GM18873 (cell line): ENCODE measurements around the gene ZNF689.
"Not testable (repeated sequence)": the region's sequence is repeated elsewhere in the genome, so short reads cannot be mapped to it uniquely, and the experiment has no call there.

ENCODE experiments used
- ATAC-seq: cut with Tn5 transposase; IDR thresholded peaks from one replicate; pipeline ENCODE4 v1.9.1; 2021; ENCODE audit warnings: mild to moderate bottlenecking, moderate library complexity, moderate number of reproducible peaks; ENCODE audit not compliant: unreplicated experiment, low FRiP score

The ZNF689 gene

GRCh38 chr16:30637139-30637538 lies 26.9 kb upstream of the ZNF689 start:
- ATAC-seq = not testable (repeated sequence)

- ATAC-seq = no peak
These were observed 26.4 kb upstream of the ZNF689 start for GRCh38 chr16:30636599-30636998.

GRCh38 chr16:30633526-30633925 lies 23.3 kb upstream of the ZNF689 start:
- no peak for ATAC-seq

GRCh38 chr16:30632454-30632853 lies 22.3 kb upstream of the ZNF689 start:
- ATAC-seq = not testable (repeated sequence)

- ATAC-seq = no peak
These were observed 18.7 kb upstream of the ZNF689 start for GRCh38 chr16:30628628-30629540.

GRCh38 chr16:30626236-30626635 lies 16.0 kb upstream of the ZNF689 start:
- ATAC-seq = no peak

- ATAC-seq = no peak
These were observed 13.5 kb upstream of the ZNF689 start for GRCh38 chr16:30623536-30624283.

- no peak for ATAC-seq
These were observed 12.4 kb upstream of the ZNF689 start for GRCh38 chr16:30622455-30623032.

- no peak for ATAC-seq
These were observed 11.6 kb upstream of the ZNF689 start for GRCh38 chr16:30621765-30622164.

- no peak for ATAC-seq
These were observed 10.0 kb upstream of the ZNF689 start for GRCh38 chr16:30620169-30620568.

- ATAC-seq = no peak
These were observed 9.4 kb upstream of the ZNF689 start for GRCh38 chr16:30619638-30620037.

GRCh38 chr16:30619202-30619601 lies 9.0 kb upstream of the ZNF689 start:
- no peak for ATAC-seq

- no peak for ATAC-seq
These were observed 5.3 kb upstream of the ZNF689 start for GRCh38 chr16:30615358-30616091.

- ATAC-seq = no peak
These were observed 925 bp downstream of the ZNF689 start for GRCh38 chr16:30609002-30609925.

- no peak for ATAC-seq
These were observed 4.2 kb downstream of the ZNF689 start for GRCh38 chr16:30606004-30606403.

- ATAC-seq = no peak
These were observed 5.0 kb downstream of the ZNF689 start for GRCh38 chr16:30605158-30605557.

GRCh38 chr16:30604316-30604947 lies 5.8 kb downstream of the ZNF689 start:
- ATAC-seq = no peak

GRCh38 chr16:30603945-30604315 lies 6.3 kb downstream of the ZNF689 start:
- no peak for ATAC-seq

GRCh38 chr16:30602616-30603277 lies 7.4 kb downstream of the ZNF689 start:
- ATAC-seq = no peak
